Natural killer cell (primary cell): ENCODE measurements around the gene LPO. TPM values are rescaled to one million over a fixed set of nuclear protein-coding genes. Genes with fewer than 3 reads are reported as not detected.

Experiments used
- ATAC-seq, 3 donors: fragments of 150-1000 bp in 2 of 3; fragments of 200-7000 bp in 1 of 3; cut with Tn5 transposase; 1 replicate in 1 of 3; 2 replicates in 2 of 3; pipeline ENCODE4 v1.10.0; 2021; ENCODE audit warnings: mild to moderate bottlenecking in 2 of 3, moderate library complexity in 2 of 3
- DNase-seq, 2 donors: peaks; one replicate each; pipeline versions ENCODE4 v3.0.0 to v3.0.0-alpha.2; 2013 to 2021; ENCODE audit warnings: mixed read lengths in 1 of 2
- H3K27ac ChIP-seq: one replicate; pipeline ENCODE4 v1.5.1; 2013; ENCODE audit warnings: mild to moderate bottlenecking, low read length
- H3K27me3 ChIP-seq: one replicate; pipeline ENCODE4 v1.6.1; 2013; ENCODE audit warnings: low read length; ENCODE audit not compliant: control insufficient read depth, insufficient read depth
- H3K36me3 ChIP-seq: one replicate; pipeline ENCODE4 v1.6.1; 2013; ENCODE audit warnings: low read length; ENCODE audit not compliant: control insufficient read depth, insufficient read depth
- H3K4me1 ChIP-seq: one replicate; pipeline ENCODE4 v1.6.1; 2013; ENCODE audit warnings: low read length; ENCODE audit not compliant: control insufficient read depth, insufficient read depth
- H3K4me3 ChIP-seq: one replicate; pipeline ENCODE4 v1.5.1; 2013; ENCODE audit warnings: low read length
- H3K9me3 ChIP-seq: one replicate; pipeline ENCODE4 v1.6.1; 2013; ENCODE audit warnings: low read length; ENCODE audit not compliant: control insufficient read depth, insufficient read depth
- H3K27ac Mint-ChIP-seq, 2 donors: one replicate each; pipeline ENCODE4 v1.8.0; 2022; ENCODE audit warnings: mild to moderate bottlenecking in 2 of 2, mixed read lengths in 2 of 2, moderate library complexity in 1 of 2
- H3K27me3 Mint-ChIP-seq, 2 donors: one replicate each; pipeline ENCODE4 v1.8.0; 2022; ENCODE audit warnings: low read depth in 2 of 2, mixed read lengths in 2 of 2
- H3K36me3 Mint-ChIP-seq: one replicate; pipeline ENCODE4 v1.8.0; 2022; ENCODE audit warnings: mixed read lengths
- H3K4me1 Mint-ChIP-seq, 2 donors: one replicate each; pipeline ENCODE4 v1.8.0; 2022; ENCODE audit warnings: mixed read lengths in 2 of 2
- H3K4me3 Mint-ChIP-seq: one replicate; pipeline ENCODE4 v1.8.0; 2022; ENCODE audit warnings: mild to moderate bottlenecking, moderate library complexity, mixed read lengths
- H3K9me3 Mint-ChIP-seq, 2 donors: one replicate each; pipeline ENCODE4 v1.8.0; 2022; ENCODE audit warnings: mixed read lengths in 2 of 2
- WGBS: methylation state at CpG from one replicate; pipeline ENCODE4 v1.1.7; 2013; ENCODE audit warnings: missing lambda C conversion rate; ENCODE audit not compliant: insufficient coverage; 5-methylcytosine and 5-hydroxymethylcytosine counted together
- intact Hi-C: fragments of 100-400 bp; cut with micrococcal nuclease; formaldehyde crosslinking; loops from one replicate; pipeline ENCODE4 v1.14.2; 2022
- total RNA-seq, 4 donors: library from RNA; stranded (reverse); fragments of 120-200 nt in 1 of 4; gene quantifications; one replicate each; pipeline versions ENCODE4 v1.2.3 to v1.2.4, GENCODE V29; 2013 to 2022
- TF ChIP-seq, protein P1 (sequence below): fragments of 200-600 bp; IDR thresholded peaks from one replicate; pipeline ENCODE4 v1.8.0; 2022; ENCODE audit warnings: antibody characterized with exemption

Gene LPO
- total RNA-seq, 3 donors from 2014 or later (not counting 1 experiment from before 2014, with no cell fraction given) = not detected

DNA sequence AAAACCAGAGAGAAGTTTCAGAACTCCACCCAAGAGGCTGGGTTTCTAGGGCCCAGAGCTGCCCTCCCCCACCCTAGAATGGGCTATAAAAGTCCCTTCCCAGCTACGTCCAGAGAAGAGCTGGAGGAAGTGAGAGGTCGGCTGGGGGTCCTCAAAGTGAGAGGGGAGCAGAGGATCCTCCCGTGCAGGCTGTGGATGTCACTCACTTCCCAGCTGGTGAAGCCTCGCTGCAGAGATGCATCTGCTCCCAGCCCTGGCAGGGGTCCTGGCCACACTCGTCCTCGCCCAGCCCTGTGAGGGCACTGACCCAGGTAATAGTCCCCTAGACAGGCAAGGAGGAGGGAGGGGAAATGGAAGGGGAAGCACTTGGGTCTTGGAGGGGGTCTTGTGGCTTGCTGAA is 45.8 kb upstream of the LPO start, which contains the start of gene EPX:
EPX (plus strand) TSS at position 115 of the 400 bp plus-strand sequence; CDS start at position 236, 121 bp downstream.
- TF ChIP-seq, protein P1, sequence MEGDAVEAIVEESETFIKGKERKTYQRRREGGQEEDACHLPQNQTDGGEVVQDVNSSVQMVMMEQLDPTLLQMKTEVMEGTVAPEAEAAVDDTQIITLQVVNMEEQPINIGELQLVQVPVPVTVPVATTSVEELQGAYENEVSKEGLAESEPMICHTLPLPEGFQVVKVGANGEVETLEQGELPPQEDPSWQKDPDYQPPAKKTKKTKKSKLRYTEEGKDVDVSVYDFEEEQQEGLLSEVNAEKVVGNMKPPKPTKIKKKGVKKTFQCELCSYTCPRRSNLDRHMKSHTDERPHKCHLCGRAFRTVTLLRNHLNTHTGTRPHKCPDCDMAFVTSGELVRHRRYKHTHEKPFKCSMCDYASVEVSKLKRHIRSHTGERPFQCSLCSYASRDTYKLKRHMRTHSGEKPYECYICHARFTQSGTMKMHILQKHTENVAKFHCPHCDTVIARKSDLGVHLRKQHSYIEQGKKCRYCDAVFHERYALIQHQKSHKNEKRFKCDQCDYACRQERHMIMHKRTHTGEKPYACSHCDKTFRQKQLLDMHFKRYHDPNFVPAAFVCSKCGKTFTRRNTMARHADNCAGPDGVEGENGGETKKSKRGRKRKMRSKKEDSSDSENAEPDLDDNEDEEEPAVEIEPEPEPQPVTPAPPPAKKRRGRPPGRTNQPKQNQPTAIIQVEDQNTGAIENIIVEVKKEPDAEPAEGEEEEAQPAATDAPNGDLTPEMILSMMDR = no peak
- intact Hi-C loops = no loop called here
- H3K27me3 ChIP-seq = no peaks in the 10 kb centered on the region
- H3K9me3 Mint-ChIP-seq = no peaks in the 10 kb centered on the region
- DNase-seq (no peak), ATAC-seq (no peak)
- H3K27me3 Mint-ChIP-seq = peaks cover 8 to 14% of the 10 kb centered on the region in 2 donors
- no peak within 1 kb of the TSS for H3K27ac ChIP-seq
- H3K4me1 Mint-ChIP-seq = no peaks in the 10 kb centered on the region
- 64% methylated on average over 6 of the region's 6 CpGs for WGBS
- H3K36me3 ChIP-seq = no peaks in the 10 kb centered on the region
- no peak within 1 kb of the TSS for H3K4me3 Mint-ChIP-seq
- no peaks in the 10 kb centered on the region for H3K9me3 ChIP-seq
- H3K4me3 ChIP-seq = no peak within 1 kb of the TSS
- no peaks in the 10 kb centered on the region for H3K4me1 ChIP-seq
- no peaks in the 10 kb centered on the region for H3K36me3 Mint-ChIP-seq
- no peak within 1 kb of the TSS for H3K27ac Mint-ChIP-seq

DNA sequence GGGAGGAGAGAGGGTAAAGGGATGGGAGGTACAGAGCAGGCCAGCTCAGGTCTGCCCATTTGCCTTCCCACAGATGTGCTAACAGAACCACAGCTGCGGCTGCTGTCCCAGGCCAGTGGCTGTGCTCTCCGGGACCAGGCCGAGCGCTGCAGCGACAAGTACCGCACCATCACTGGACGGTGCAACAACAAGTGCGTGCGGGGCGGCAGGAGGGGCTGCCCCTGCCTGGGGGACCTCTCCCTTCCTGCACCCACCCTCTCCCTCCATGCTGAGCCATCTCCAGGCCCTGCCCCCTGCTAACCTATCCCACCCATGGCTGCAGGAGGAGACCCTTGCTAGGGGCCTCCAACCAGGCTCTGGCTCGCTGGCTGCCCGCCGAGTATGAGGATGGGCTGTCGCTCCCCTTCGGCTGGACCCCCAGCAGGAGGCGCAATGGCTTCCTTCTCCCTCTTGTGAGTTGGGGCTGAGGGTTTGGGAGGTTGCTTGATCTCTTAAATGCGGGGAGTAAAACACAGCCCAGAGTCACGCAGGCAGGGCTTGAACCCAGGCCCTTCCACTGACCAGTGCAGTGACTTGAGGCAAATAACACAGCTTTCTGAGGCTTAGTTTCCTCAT is 44.6 kb upstream of the LPO start:
- 88% methylated on average over 18 of the region's 18 CpGs for WGBS
- H3K27me3 Mint-ChIP-seq = peaks cover 7 to 14% of the 10 kb centered on the region in 2 donors
- no peaks in the 10 kb centered on the region for H3K9me3 ChIP-seq
- H3K4me1 Mint-ChIP-seq = no peaks in the 10 kb centered on the region
- no peak overlapping the region for H3K4me3 Mint-ChIP-seq
- H3K27me3 ChIP-seq = peaks cover 3% of the 10 kb centered on the region
- H3K27ac Mint-ChIP-seq = no peak overlapping the region
- intact Hi-C loops = no loop called here
- DNase-seq = no peak
- no peaks in the 10 kb centered on the region for H3K36me3 Mint-ChIP-seq
- TF ChIP-seq, protein P1 = no peak
- H3K27ac ChIP-seq = no peak overlapping the region
- no peak overlapping the region for H3K4me3 ChIP-seq
- H3K4me1 ChIP-seq = no peaks in the 10 kb centered on the region
- no peaks in the 10 kb centered on the region for H3K36me3 ChIP-seq
- no peak for ATAC-seq
- no peaks in the 10 kb centered on the region for H3K9me3 Mint-ChIP-seq

DNA sequence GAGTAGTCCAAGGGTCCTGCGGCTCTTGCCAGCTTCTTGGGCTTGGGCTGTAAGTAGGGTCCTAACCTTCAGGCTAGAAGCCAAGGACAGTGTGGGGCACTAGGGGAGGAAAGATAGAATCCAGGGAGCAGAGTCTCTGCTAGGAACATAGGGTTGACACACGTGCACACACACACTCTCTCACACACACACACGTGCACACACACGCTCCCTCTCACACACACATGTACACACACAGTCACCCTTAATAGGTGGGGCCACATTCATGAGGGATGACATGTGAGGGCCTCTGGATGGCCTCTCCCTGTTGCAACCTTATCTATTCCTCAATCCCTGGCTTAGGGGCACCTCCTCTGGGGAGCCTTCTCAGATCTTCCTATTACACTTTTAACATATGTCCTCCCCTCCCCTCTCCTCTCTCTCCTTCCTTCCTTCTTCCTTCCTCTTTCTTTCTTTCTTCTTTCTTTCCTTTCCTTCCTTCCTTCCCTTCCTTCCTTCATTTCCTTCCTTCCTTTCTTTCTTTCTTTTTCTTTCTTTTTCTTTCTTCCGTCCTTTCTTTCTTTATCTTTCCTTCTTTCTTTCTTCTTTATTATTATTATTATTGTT is 42.8 kb upstream of the LPO start:
- Mint-ChIP-seq H3K36me3 (no peaks in the 10 kb centered on the region), H3K27me3 (peaks cover 0 to 15% of the 10 kb centered on the region in 2 donors), H3K4me1 (peaks cover 0 to 4% of the 10 kb centered on the region in 2 donors), H3K4me3 (no peak overlapping the region), H3K27ac (no peak overlapping the region), H3K9me3 (no peaks in the 10 kb centered on the region)
- no peak overlapping the region for H3K4me3 ChIP-seq
- intact Hi-C loops = no loop called here
- peaks cover 3% of the 10 kb centered on the region for H3K27me3 ChIP-seq
- H3K9me3 ChIP-seq = no peaks in the 10 kb centered on the region
- H3K27ac ChIP-seq = no peak overlapping the region
- no peak for DNase-seq
- no peaks in the 10 kb centered on the region for H3K4me1 ChIP-seq
- no peaks in the 10 kb centered on the region for H3K36me3 ChIP-seq
- TF ChIP-seq, protein P1 = no peak
- no peak for ATAC-seq
- 86% methylated on average over 4 of the region's 5 CpGs for WGBS
